ENCODE measurements around the gene MOB3A. TPM values are rescaled to one million over a fixed set of nuclear protein-coding genes. Genes with fewer than 3 reads are reported as not detected.

Gene MOB3A
- total RNA-seq, result 16.4 and 23.9 TPM in 2 replicates

DNA sequence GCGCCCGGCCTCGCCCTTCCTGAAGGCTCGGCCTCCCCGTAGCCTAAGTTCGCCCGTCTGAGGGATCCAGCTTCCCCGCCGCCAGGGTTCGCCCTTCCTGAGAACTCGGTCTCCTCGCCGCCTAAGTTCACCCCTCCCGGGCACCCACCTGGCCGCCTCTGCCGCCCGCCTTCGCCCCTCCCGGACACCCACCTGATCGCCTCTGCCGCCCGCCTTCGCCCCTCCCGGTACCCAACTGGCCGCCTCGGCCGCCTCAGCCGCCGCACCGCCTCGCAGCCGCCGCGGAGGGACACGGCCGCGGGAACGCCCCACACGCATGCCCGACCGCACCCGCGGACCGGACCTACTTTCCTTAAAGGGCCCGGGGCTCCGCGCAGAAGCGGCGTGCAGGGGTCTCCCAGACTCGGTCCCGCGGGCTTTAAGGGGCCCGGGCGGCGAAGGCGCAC, at the start of gene MOB3A:
MOB3A (minus strand) TSS at position 293 of the 446 bp plus-strand sequence. CDS start 17,766 bp downstream, outside the sequence.

GRCh38 chr19:2096480-2097202, 515 bp upstream of the MOB3A start, which contains the start of gene IZUMO4:
Gene IZUMO4 (plus strand): TSS chr19:2096915. CDS start chr19:2096946, 31 bp downstream.

GRCh38 chr19:2050991-2051772, 44.9 kb downstream of the MOB3A start, which contains the start of gene MKNK2:
Gene MKNK2 (minus strand): TSS chr19:2051244. CDS start chr19:2050851, 393 bp downstream.

Other genes with a start within 250 kb of the MOB3A start
- gene REXO1, start 247.8 kb downstream of the MOB3A start, total RNA-seq, result 4.4 and 8.0 TPM in 2 replicates
- gene KLF16, start 232.7 kb downstream of the MOB3A start, total RNA-seq, result 5.8 and 6.8 TPM in 2 replicates
- 134 and 138 TPM in 2 replicates for gene ABHD17A, start 210.8 kb downstream of the MOB3A start, total RNA-seq
- gene ADAT3, start 190.9 kb downstream of the MOB3A start, total RNA-seq, result 1.5 and 2.4 TPM in 2 replicates
- gene SCAMP4, start 190.9 kb downstream of the MOB3A start, total RNA-seq, result 18.0 and 29.7 TPM in 2 replicates
- 72.8 and 76.8 TPM in 2 replicates for gene CSNK1G2, start 155.2 kb downstream of the MOB3A start, total RNA-seq
- gene BTBD2, start 80.6 kb downstream of the MOB3A start, total RNA-seq, result 44.5 and 79.0 TPM in 2 replicates
- gene MKNK2, start 45.1 kb downstream of the MOB3A start, total RNA-seq, result 76.0 and 203 TPM in 2 replicates
- 0.81 and 0.85 TPM in 2 replicates for gene IZUMO4, start 589 bp upstream of the MOB3A start, total RNA-seq
- gene AP3D1, start 55.2 kb upstream of the MOB3A start, total RNA-seq, result 93.7 and 101 TPM in 2 replicates
- gene DOT1L, start 67.6 kb upstream of the MOB3A start, total RNA-seq, result 4.1 and 5.6 TPM in 2 replicates
- 52.8 and 54.2 TPM in 2 replicates for gene PLEKHJ1, start 140.0 kb upstream of the MOB3A start, total RNA-seq
- 43.4 and 52.5 TPM in 2 replicates for gene SF3A2, start 140.5 kb upstream of the MOB3A start, total RNA-seq
- 0.18 and 0.19 TPM in 2 replicates for gene AMH, start 153.0 kb upstream of the MOB3A start, total RNA-seq
- not detected in 2 replicates for gene JSRP1, start 160.1 kb upstream of the MOB3A start, total RNA-seq
- not detected in 2 replicates for gene PEAK3, start 185.8 kb upstream of the MOB3A start, total RNA-seq
- gene LINGO3, start 211.8 kb upstream of the MOB3A start, total RNA-seq, result not detected in 2 replicates
- gene LSM7, start 232.3 kb upstream of the MOB3A start, total RNA-seq, result 113 and 170 TPM in 2 replicates
- 21.5 and 38.0 TPM in 2 replicates for gene SPPL2B, start 232.4 kb upstream of the MOB3A start, total RNA-seq

Measured in endothelial cell of coronary artery (primary cell).